CD4-positive, alpha-beta T cell (primary cell): Measurements from ENCODE around the gene TARS3. TPM values are rescaled to one million over a fixed set of nuclear protein-coding genes. Genes with fewer than 3 reads are reported as not detected.
A peak's percentile ranks its signal among the peaks of the same experiment; 100 is the strongest.
"Not testable (repeated sequence)": the region's sequence is repeated elsewhere in the genome, so short reads cannot be mapped to it uniquely, and the experiment has no call there.

Source experiments
- ATAC-seq: fragments of 200-7000 bp; cut with Tn5 transposase; one replicate; pipeline ENCODE4 v1.10.0; 2022; ENCODE audit warnings: mild to moderate bottlenecking; ENCODE audit not compliant: poor library complexity
- CTCF ChIA-PET: fragments of 350-600 bp; sonication (Branson Sonifier 250); formaldehyde crosslinking; loops from one replicate; lab custom pipeline; 2021; ENCODE audit warnings: antibody characterized with exemption, inconsistent platforms; lab: Charles Lee
- POLR2A ChIA-PET: fragments of 350-600 bp; sonication (Branson Sonifier 250); formaldehyde crosslinking; loops from one replicate; lab custom pipeline; 2021; ENCODE audit warnings: antibody characterized with exemption, inconsistent platforms; lab: Charles Lee
- DNase-seq, 14 experiments: peaks; one replicate each; pipeline ENCODE4 v3.0.0-alpha.2; 2013 to 2020; ENCODE audit warnings: mixed read lengths in 2 of 14
- H3K27ac ChIP-seq, 2 donors: one replicate each; pipeline versions ENCODE4 v1.5.1 to v1.7.0; 2013; ENCODE audit warnings: low read length in 2 of 2, low read depth in 1 of 2, mild to moderate bottlenecking in 1 of 2
- H3K27me3 ChIP-seq, 2 experiments: 1 replicate in 1 of 2; 2 replicates in 1 of 2; pipeline versions ENCODE4 v1.6.1 to v1.7.0; 2013; ENCODE audit warnings: low read length in 2 of 2, control low read depth in 1 of 2, mild to moderate bottlenecking in 1 of 2, moderate library complexity in 1 of 2; ENCODE audit not compliant: insufficient read depth in 2 of 2, control insufficient read depth in 1 of 2
- H3K36me3 ChIP-seq: one replicate; pipeline ENCODE4 v1.6.1; 2013; ENCODE audit warnings: low read length, control low read depth; ENCODE audit not compliant: insufficient read depth
- H3K4me1 ChIP-seq: one replicate; pipeline ENCODE4 v1.6.1; 2013; ENCODE audit warnings: low read length, control low read depth; ENCODE audit not compliant: insufficient read depth
- H3K4me3 ChIP-seq: one replicate; pipeline ENCODE4 v1.5.1; 2013; ENCODE audit warnings: mild to moderate bottlenecking, low read length, moderate library complexity
- H3K9me3 ChIP-seq, 2 experiments: 1 replicate in 1 of 2; 2 replicates in 1 of 2; pipeline versions ENCODE4 v1.6.1 to v1.7.0; 2013; ENCODE audit warnings: low read length in 2 of 2, mild to moderate bottlenecking in 2 of 2, control low read depth in 1 of 2, moderate library complexity in 1 of 2; ENCODE audit not compliant: control insufficient read depth in 1 of 2, insufficient read depth in 1 of 2
- H3K27ac Mint-ChIP-seq: one replicate; pipeline ENCODE4 v1.8.0; 2020; ENCODE audit warnings: mixed read lengths
- H3K27me3 Mint-ChIP-seq: one replicate; pipeline ENCODE4 v1.8.0; 2021; ENCODE audit warnings: mixed read lengths
- H3K36me3 Mint-ChIP-seq: one replicate; pipeline ENCODE4 v1.8.0; 2021; ENCODE audit warnings: low read depth, mixed read lengths
- H3K4me1 Mint-ChIP-seq: one replicate; pipeline ENCODE4 v1.8.0; 2021; ENCODE audit warnings: low read depth, mixed read lengths
- H3K4me3 Mint-ChIP-seq: one replicate; pipeline ENCODE4 v1.8.0; 2020; ENCODE audit warnings: mild to moderate bottlenecking, mixed read lengths
- H3K9me3 Mint-ChIP-seq: one replicate; pipeline ENCODE4 v1.8.0; 2020; ENCODE audit warnings: mixed read lengths
- intact Hi-C, 2 experiments: fragments of 100-400 bp; cut with DNase I in 1 of 2; cut with micrococcal nuclease in 1 of 2; formaldehyde crosslinking; loops; one replicate each; pipeline versions ENCODE4 v1.15.1 to v1.9.0; 2023 to 2025; cut with DNase I, micrococcal nuclease
- total RNA-seq, 174 experiments: library from RNA in 2 of 174; stranded (reverse) in 2 of 174; gene quantifications; one replicate each; pipeline ENCODE4 v1.2.3 and lab custom pipeline; 2021 to 2026
- TF ChIP-seq, protein P1 (sequence below): fragments of 200-600 bp; IDR thresholded peaks from one replicate; pipeline ENCODE4 v1.8.0; 2022; ENCODE audit warnings: antibody characterized with exemption, mild to moderate bottlenecking

TARS3 gene
- total RNA-seq, 2 experiments from 2014 or later, result 16.6 to 18.1 TPM

DNA sequence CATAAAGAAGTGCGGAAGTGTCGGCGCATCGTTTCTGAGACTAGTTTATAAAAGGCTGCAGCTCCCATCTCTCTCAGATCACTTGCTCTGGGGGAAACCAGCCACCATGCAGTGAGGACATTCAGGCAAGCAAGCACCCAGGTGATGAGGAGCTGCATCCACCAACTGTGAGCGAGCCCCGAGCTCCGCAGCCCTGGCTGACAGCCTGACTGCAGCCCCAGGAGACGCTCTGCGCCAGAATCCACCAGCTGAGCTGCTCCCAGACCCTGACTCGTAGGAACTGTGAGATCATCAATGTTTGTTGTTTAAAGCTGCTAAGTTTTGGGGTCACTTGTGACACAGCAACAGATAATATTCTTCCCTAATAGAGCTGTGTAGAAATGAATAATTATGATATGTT, 67.1 kb downstream of the TARS3 start:
- Histone ChIP-seq H3K9me3 (no peaks in the 10 kb centered on the region), H3K27ac (no peak overlapping the region), H3K27me3 (no peaks in the 10 kb centered on the region), H3K36me3 (peaks cover 33% of the 10 kb centered on the region), H3K4me3 (no peak overlapping the region), H3K4me1 (peaks cover 11% of the 10 kb centered on the region)
- Mint-ChIP-seq H3K9me3 (no peaks in the 10 kb centered on the region), H3K4me1 (peaks cover 7% of the 10 kb centered on the region), H3K27me3 (no peaks in the 10 kb centered on the region), H3K27ac (no peak overlapping the region), H3K4me3 (no peak overlapping the region), H3K36me3 (peaks cover 48% of the 10 kb centered on the region)
- DNase-seq (no peak), ATAC-seq (no peak)
- TF ChIP-seq, protein P1, sequence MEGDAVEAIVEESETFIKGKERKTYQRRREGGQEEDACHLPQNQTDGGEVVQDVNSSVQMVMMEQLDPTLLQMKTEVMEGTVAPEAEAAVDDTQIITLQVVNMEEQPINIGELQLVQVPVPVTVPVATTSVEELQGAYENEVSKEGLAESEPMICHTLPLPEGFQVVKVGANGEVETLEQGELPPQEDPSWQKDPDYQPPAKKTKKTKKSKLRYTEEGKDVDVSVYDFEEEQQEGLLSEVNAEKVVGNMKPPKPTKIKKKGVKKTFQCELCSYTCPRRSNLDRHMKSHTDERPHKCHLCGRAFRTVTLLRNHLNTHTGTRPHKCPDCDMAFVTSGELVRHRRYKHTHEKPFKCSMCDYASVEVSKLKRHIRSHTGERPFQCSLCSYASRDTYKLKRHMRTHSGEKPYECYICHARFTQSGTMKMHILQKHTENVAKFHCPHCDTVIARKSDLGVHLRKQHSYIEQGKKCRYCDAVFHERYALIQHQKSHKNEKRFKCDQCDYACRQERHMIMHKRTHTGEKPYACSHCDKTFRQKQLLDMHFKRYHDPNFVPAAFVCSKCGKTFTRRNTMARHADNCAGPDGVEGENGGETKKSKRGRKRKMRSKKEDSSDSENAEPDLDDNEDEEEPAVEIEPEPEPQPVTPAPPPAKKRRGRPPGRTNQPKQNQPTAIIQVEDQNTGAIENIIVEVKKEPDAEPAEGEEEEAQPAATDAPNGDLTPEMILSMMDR, result no peak
- intact Hi-C loops, result no loop called here
- ChIA-PET CTCF (interaction anchor here (0.6 kb wide), 1 partner anchor 149 kb away, joined by 3 read pairs; no protein-coding TSS in a partner anchor), POLR2A (no interaction called here)

DNA sequence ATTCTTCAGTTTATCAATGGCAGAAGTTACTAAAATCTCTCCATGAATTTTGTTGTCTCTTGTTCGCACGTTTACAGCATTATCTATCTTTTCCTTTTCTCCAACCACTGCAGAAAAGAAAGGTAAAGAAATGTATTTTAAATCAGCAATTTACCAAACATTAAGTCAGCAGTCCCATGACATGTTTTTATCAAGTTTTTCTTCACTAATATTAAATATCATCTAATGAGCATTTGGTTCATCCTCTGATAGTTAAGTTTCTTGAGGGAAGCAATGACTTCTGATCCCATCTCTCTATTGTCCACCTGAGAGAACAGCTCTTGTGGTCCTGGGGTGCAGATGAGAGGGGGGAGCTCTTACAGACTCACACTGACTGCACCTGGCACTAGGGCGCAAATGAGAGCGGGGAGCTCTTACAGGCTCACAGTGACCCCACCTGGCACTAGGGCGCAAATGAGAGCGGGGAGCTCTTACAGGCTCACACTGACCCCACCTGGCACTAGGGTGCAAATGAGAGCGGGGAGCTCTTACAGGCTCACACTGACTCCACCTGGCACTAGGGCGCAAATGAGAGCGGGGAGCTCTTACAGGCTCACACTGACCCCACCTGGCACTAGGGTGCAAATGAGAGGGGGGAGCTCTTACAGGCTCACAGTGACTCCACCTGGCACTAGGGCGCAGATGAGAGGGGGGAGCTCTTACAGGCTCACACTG, 69.5 kb downstream of the TARS3 start:
- H3K27me3 ChIP-seq, H3K4me3 ChIP-seq, H3K27me3 Mint-ChIP-seq, H3K9me3 ChIP-seq, H3K9me3 Mint-ChIP-seq, ATAC-seq, H3K27ac ChIP-seq: not testable (repeated sequence)
- peaks cover 53% of the 10 kb centered on the region for H3K36me3 Mint-ChIP-seq
- H3K27ac Mint-ChIP-seq, result peak overlapping the region; percentile 78
- Histone ChIP-seq H3K4me1 (peaks cover 21% of the 10 kb centered on the region), H3K36me3 (peaks cover 25% of the 10 kb centered on the region)
- H3K4me3 Mint-ChIP-seq, result peak overlapping the region; percentile 82
- CTCF ChIA-PET, result interaction anchor here (0.7 to 1.6 kb wide), 2 partner anchors 13 to 369 kb away, joined by 3 to 5 read pairs; no protein-coding TSS in a partner anchor
- intact Hi-C loops, result loop anchor here (2.0 to 5.0 kb wide), 4 partner anchors 68 to 567 kb away; partner anchors contain the start of genes SELENOS (in 1 of the 2) and TARS3 (in 1 of the 2)
- POLR2A ChIA-PET, result interaction anchor here (1.0 kb wide), 1 partner anchor 354 kb away, joined by 3 read pairs; no protein-coding TSS in a partner anchor
- peak in 6 of 14 experiments; percentile 12 to 52 (median 24) for DNase-seq
- peaks cover 27% of the 10 kb centered on the region for H3K4me1 Mint-ChIP-seq

DNA sequence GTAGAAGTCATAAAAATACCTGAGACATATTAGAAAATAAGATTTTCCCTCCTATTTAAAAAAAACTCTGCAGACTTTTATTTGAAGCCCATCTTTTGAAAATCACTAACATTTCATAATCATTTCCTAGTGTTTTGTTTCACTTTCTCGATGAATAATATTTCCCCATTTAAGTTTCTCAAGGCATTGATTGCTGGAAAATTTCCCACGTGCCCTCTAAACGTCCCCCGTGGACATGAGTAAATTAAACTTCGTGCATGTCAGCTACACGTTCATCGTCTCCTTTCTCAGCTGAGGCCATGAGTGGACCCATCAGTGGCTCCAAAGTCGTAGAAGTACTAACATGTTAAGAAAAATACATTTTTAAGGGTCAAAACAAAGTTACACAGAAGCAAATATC, 70.1 kb downstream of the TARS3 start:
- Histone ChIP-seq H3K4me1 (peaks cover 21% of the 10 kb centered on the region), H3K27ac (no peak overlapping the region), H3K27me3 (no peaks in the 10 kb centered on the region), H3K4me3 (no peak overlapping the region), H3K36me3 (peaks cover 29% of the 10 kb centered on the region), H3K9me3 (no peaks in the 10 kb centered on the region)
- ATAC-seq, result no peak
- Mint-ChIP-seq H3K27ac (peak overlapping the region; percentile 78), H3K36me3 (peaks cover 53% of the 10 kb centered on the region), H3K4me3 (peak overlapping the region; percentile 82), H3K27me3 (no peaks in the 10 kb centered on the region), H3K4me1 (peaks cover 33% of the 10 kb centered on the region), H3K9me3 (no peaks in the 10 kb centered on the region)
- intact Hi-C loops, result loop anchor here (2.0 to 5.0 kb wide), 4 partner anchors 68 to 567 kb away; partner anchors contain the start of genes SELENOS (in 1 of the 2) and TARS3 (in 1 of the 2)
- ChIA-PET CTCF (interaction anchor here (0.7 to 1.6 kb wide), 2 partner anchors 12 to 368 kb away, joined by 3 to 5 read pairs; no protein-coding TSS in a partner anchor), POLR2A (interaction anchor here (1.0 to 1.5 kb wide), 2 partner anchors 354 to 359 kb away, joined by 3 to 8 read pairs; partner anchors contain the start of gene SNRPA1)
- TF ChIP-seq, protein P1, result no peak
- DNase-seq, result peak in 2 of 14 experiments; percentile 42 to 54
